Sigmoid colon (tissue), 4 donors: ENCODE data around the gene TSPAN9.

Experiments
- EP300 ChIP-seq, 4 donors: sonication (generic); formaldehyde crosslinking; IDR thresholded peaks; one replicate each; pipeline ENCODE4 v1.6.1; 2017; ENCODE audit warnings: antibody characterized with exemption in 4 of 4
- POLR2A ChIP-seq, 2 donors: fragments of 450-650 bp; IDR thresholded peaks; one replicate each; pipeline ENCODE4 v1.6.1; 2016; ENCODE audit warnings: antibody characterized with exemption in 2 of 2, mild to moderate bottlenecking in 2 of 2, moderate library complexity in 2 of 2
- POLR2AphosphoS5 ChIP-seq, 4 donors: sonication (generic); formaldehyde crosslinking; IDR thresholded peaks; one replicate each; pipeline ENCODE4 v1.6.1; 2017; ENCODE audit warnings: antibody characterized with exemption in 4 of 4
- TF ChIP-seq, protein P1 (sequence below), 4 experiments: fragments of 450-650 bp in 3 of 4; fragments of 200-600 bp in 1 of 4; IDR thresholded peaks; one replicate each; pipeline ENCODE4 v1.5.1; 2016 to 2019; ENCODE audit warnings: antibody characterized with exemption in 4 of 4, mild to moderate bottlenecking in 3 of 4, moderate library complexity in 2 of 4

DNA sequence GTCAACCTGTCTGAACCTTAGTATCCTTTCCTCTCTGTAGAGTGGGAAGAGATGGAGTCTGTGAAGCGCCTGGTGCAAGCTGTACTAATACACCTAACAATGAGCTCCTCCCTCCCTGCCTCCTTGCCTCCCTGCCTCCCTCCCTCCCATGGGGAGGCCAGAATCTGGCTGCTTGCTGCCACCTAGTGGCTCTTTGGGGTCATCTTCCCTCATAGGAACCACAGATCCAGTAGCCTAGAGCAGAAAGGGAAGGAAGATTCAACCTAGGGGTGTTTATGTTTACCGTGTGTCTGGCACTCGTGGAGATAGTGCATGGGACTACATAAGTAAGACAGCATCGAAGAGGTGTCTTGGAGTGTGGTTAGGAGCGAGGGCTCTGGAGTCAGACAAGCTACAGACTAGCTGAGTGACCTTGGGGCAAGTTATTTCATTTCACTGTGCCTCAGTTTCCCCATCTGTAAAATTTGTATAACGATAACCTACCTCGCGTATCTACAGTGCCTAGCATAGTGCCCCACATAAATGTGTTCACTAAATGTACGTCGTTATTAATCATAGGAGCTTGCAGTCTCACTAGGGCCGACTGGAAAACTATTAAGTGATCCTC, 35.5 kb upstream of the TSPAN9 start:
- TF ChIP-seq, protein P1, sequence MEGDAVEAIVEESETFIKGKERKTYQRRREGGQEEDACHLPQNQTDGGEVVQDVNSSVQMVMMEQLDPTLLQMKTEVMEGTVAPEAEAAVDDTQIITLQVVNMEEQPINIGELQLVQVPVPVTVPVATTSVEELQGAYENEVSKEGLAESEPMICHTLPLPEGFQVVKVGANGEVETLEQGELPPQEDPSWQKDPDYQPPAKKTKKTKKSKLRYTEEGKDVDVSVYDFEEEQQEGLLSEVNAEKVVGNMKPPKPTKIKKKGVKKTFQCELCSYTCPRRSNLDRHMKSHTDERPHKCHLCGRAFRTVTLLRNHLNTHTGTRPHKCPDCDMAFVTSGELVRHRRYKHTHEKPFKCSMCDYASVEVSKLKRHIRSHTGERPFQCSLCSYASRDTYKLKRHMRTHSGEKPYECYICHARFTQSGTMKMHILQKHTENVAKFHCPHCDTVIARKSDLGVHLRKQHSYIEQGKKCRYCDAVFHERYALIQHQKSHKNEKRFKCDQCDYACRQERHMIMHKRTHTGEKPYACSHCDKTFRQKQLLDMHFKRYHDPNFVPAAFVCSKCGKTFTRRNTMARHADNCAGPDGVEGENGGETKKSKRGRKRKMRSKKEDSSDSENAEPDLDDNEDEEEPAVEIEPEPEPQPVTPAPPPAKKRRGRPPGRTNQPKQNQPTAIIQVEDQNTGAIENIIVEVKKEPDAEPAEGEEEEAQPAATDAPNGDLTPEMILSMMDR (IDR thresholded peaks at IDR 0.05) = peak in 2 of 4 experiments; percentile 33 to 61
- TF ChIP-seq POLR2A (IDR thresholded peaks at IDR 0.05) (no peak), POLR2AphosphoS5 (IDR thresholded peaks at IDR 0.05) (no peak), EP300 (IDR thresholded peaks at IDR 0.05) (no peak)
